ENCODE data around the gene ZDHHC13.

- no peak for TF ChIP-seq TAF1 (conservative IDR thresholded peaks at IDR 0.05)
- TF ChIP-seq YY1 (IDR thresholded peaks at IDR 0.05), result peak; percentile 57
- TF ChIP-seq REST (IDR thresholded peaks at IDR 0.05), result no peak
- no peak for TF ChIP-seq FOXA1 (IDR thresholded peaks at IDR 0.05)
- TF ChIP-seq CTCF (IDR thresholded peaks at IDR 0.05; ENCODE audit: low read depth, low read length, missing input control), result no peak
- TF ChIP-seq RXRA (IDR thresholded peaks at IDR 0.05), result no peak
- peak; percentile 11 for TF ChIP-seq MAX (IDR thresholded peaks at IDR 0.05)
- TF ChIP-seq RAD21 (IDR thresholded peaks at IDR 0.05), result no peak
- TF ChIP-seq EGR1 (IDR thresholded peaks at IDR 0.05; ENCODE audit: low read depth in 2 of 2), result no peak
- TF ChIP-seq SP1 (IDR thresholded peaks at IDR 0.05), result no peak
- TF ChIP-seq, protein P1, sequence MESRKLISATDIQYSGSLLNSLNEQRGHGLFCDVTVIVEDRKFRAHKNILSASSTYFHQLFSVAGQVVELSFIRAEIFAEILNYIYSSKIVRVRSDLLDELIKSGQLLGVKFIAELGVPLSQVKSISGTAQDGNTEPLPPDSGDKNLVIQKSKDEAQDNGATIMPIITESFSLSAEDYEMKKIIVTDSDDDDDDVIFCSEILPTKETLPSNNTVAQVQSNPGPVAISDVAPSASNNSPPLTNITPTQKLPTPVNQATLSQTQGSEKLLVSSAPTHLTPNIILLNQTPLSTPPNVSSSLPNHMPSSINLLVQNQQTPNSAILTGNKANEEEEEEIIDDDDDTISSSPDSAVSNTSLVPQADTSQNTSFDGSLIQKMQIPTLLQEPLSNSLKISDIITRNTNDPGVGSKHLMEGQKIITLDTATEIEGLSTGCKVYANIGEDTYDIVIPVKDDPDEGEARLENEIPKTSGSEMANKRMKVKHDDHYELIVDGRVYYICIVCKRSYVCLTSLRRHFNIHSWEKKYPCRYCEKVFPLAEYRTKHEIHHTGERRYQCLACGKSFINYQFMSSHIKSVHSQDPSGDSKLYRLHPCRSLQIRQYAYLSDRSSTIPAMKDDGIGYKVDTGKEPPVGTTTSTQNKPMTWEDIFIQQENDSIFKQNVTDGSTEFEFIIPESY (IDR thresholded peaks at IDR 0.05), result no peak
- TF ChIP-seq, protein P2, sequence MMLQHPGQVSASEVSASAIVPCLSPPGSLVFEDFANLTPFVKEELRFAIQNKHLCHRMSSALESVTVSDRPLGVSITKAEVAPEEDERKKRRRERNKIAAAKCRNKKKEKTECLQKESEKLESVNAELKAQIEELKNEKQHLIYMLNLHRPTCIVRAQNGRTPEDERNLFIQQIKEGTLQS (IDR thresholded peaks at IDR 0.05), result no peak
These were observed at the start of gene ZDHHC13 for GRCh38 chr11:19116971-19117759.
